Caki2 (cell line): ENCODE data around the gene DNAH3. TPM values are rescaled to one million over a fixed set of nuclear protein-coding genes. Genes with fewer than 3 reads are reported as not detected.
"Not testable (repeated sequence)": the region's sequence is repeated elsewhere in the genome, so short reads cannot be mapped to it uniquely, and the experiment has no call there.

Source experiments
- DNase-seq: peaks from one replicate; pipeline ENCODE4 v3.0.0-alpha.2; 2015; ENCODE audit warnings: low read depth
- in situ Hi-C: cut with HindIII; loops from 2 replicates; pipeline ENCODE4 v1.10.0; 2016; ENCODE audit warnings: low sequenced_read_pairs, low pct_unique_long_range_greater_than_20kb, mixed read lengths
- total RNA-seq: library from RNA; depleted of rRNA; stranded (reverse); fragments of >200 nt; shearing (Covaris generic); gene quantifications from 2 replicates; pipeline ENCODE4 v1.2.3, GENCODE V29; 2014; ENCODE audit warnings: low replicate concordance

DNAH3 gene
- total RNA-seq, 1 experiment from 2014 or later = 0.17 TPM

- DNase-seq = no peak
- in situ Hi-C loops = no loop called here
Measured at GRCh38 chr16:21053590-21053989, 97.1 kb downstream of the DNAH3 start.

- in situ Hi-C loops, DNase-seq: not testable (repeated sequence)
Measured at GRCh38 chr16:21048091-21048912, 102.3 kb downstream of the DNAH3 start.

- in situ Hi-C loops = no loop called here
- no peak for DNase-seq
Measured at GRCh38 chr16:21038197-21038596, 112.4 kb downstream of the DNAH3 start.

- no peak for DNase-seq
- in situ Hi-C loops = no loop called here
Measured at GRCh38 chr16:21037736-21038135, 112.9 kb downstream of the DNAH3 start.

- in situ Hi-C loops = no loop called here
- DNase-seq = no peak
Measured at GRCh38 chr16:21037168-21037567, 113.5 kb downstream of the DNAH3 start.

GRCh38 chr16:21036471-21036870 lies 114.2 kb downstream of the DNAH3 start:
- in situ Hi-C loops = no loop called here
- DNase-seq = no peak

- no peak for DNase-seq
Measured at GRCh38 chr16:21033704-21034103, 116.9 kb downstream of the DNAH3 start.

GRCh38 chr16:21033264-21033663 lies 117.4 kb downstream of the DNAH3 start:
- in situ Hi-C loops = no loop called here
- no peak for DNase-seq

More at GRCh38 chr16:21033704-21034103, 116.9 kb downstream of the DNAH3 start:
- in situ Hi-C loops = no loop called here

GRCh38 chr16:21028728-21029127 lies 121.9 kb downstream of the DNAH3 start:
- no peak for DNase-seq
- in situ Hi-C loops = no loop called here

GRCh38 chr16:21026846-21027245 lies 123.8 kb downstream of the DNAH3 start:
- in situ Hi-C loops = no loop called here
- DNase-seq = no peak

- no peak for DNase-seq
- in situ Hi-C loops = no loop called here
Measured at GRCh38 chr16:21023509-21024202, 127.0 kb downstream of the DNAH3 start.

- in situ Hi-C loops = no loop called here
- DNase-seq = no peak
Measured at GRCh38 chr16:21021316-21021715, 129.3 kb downstream of the DNAH3 start.

GRCh38 chr16:21009815-21010214 lies 140.8 kb downstream of the DNAH3 start:
- no peak for DNase-seq
- in situ Hi-C loops = no loop called here

- DNase-seq = no peak
- in situ Hi-C loops = no loop called here
Measured at GRCh38 chr16:21005008-21005407, 145.6 kb downstream of the DNAH3 start.

- DNase-seq = no peak
Measured at GRCh38 chr16:21001262-21001661, 149.4 kb downstream of the DNAH3 start.

GRCh38 chr16:20997147-20997546 lies 153.5 kb downstream of the DNAH3 start:
- no peak for DNase-seq
- in situ Hi-C loops = no loop called here

More at GRCh38 chr16:21001262-21001661, 149.4 kb downstream of the DNAH3 start:
- in situ Hi-C loops = no loop called here

- DNase-seq = no peak
- in situ Hi-C loops = no loop called here
Measured at GRCh38 chr16:20995711-20996110, 154.9 kb downstream of the DNAH3 start.

- in situ Hi-C loops, DNase-seq: not testable (repeated sequence)
Measured at GRCh38 chr16:20989496-20990070, 161.1 kb downstream of the DNAH3 start.

- in situ Hi-C loops = no loop called here
- DNase-seq = no peak
Measured at GRCh38 chr16:20987049-20987448, 163.6 kb downstream of the DNAH3 start.
